Measurements from ENCODE around the gene SALL1. TPM values are rescaled to one million over a fixed set of nuclear protein-coding genes. Genes with fewer than 3 reads are reported as not detected.

Gene SALL1
- polyA plus RNA-seq, 1 experiment: 9.9 TPM

GRCh38 chr16:51124896-51125295 lies 26.2 kb downstream of the SALL1 start:
- H3K27ac ChIP-seq (ENCODE audit: low read depth, low read length): no peak overlapping the region
- H3K9me3 ChIP-seq (ENCODE audit: control insufficient read depth, insufficient read depth, low read length): no peaks in the 10 kb centered on the region
- ChIA-PET CTCF (interaction anchor here (0.5 kb wide), 1 partner anchor 43 kb away, joined by 3 read pairs; no protein-coding TSS in a partner anchor), POLR2A (no interaction called here)
- no peak for TF ChIP-seq CTCF (IDR thresholded peaks at IDR 0.05; ENCODE audit: low read depth, low read length)
- DNase-seq (ENCODE audit: low read depth, low spot score): no peak
- peaks cover 15% of the 10 kb centered on the region for H3K27me3 ChIP-seq (ENCODE audit: control insufficient read depth, insufficient read depth, low read length)
- no peak overlapping the region for H3K4me3 ChIP-seq (ENCODE audit: low read depth, low read length)

- Histone ChIP-seq H3K27ac (ENCODE audit: low read depth, low read length) (no peak overlapping the region), H3K9me3 (ENCODE audit: control insufficient read depth, insufficient read depth, low read length) (no peaks in the 10 kb centered on the region), H3K4me3 (ENCODE audit: low read depth, low read length) (no peak overlapping the region), H3K27me3 (ENCODE audit: control insufficient read depth, insufficient read depth, low read length) (peaks cover 25% of the 10 kb centered on the region)
- DNase-seq (ENCODE audit: low read depth, low spot score): no peak
- CTCF ChIA-PET: interaction anchor here (1.4 to 2.2 kb wide), 2 partner anchors 25 to 315 kb away, joined by 4 to 7 read pairs; no protein-coding TSS in a partner anchor
- POLR2A ChIA-PET: interaction anchor here (0.7 kb wide), 1 partner anchor 857 kb away, joined by 8 read pairs; no protein-coding TSS in a partner anchor
- TF ChIP-seq CTCF (IDR thresholded peaks at IDR 0.05; ENCODE audit: low read depth, low read length): no peak
Observed at GRCh38 chr16:51121850-51122249, 29.2 kb downstream of the SALL1 start.

- POLR2A ChIA-PET: no interaction called here
- no peak for DNase-seq (ENCODE audit: low read depth, low spot score)
- no peak overlapping the region for H3K27ac ChIP-seq (ENCODE audit: low read depth, low read length)
- TF ChIP-seq CTCF (IDR thresholded peaks at IDR 0.05; ENCODE audit: low read depth, low read length): no peak
- CTCF ChIA-PET: interaction anchor here (2.2 kb wide), 1 partner anchor 314 kb away, joined by 7 read pairs; no protein-coding TSS in a partner anchor
- H3K27me3 ChIP-seq (ENCODE audit: control insufficient read depth, insufficient read depth, low read length): peaks cover 26% of the 10 kb centered on the region
- no peak overlapping the region for H3K4me3 ChIP-seq (ENCODE audit: low read depth, low read length)
- H3K9me3 ChIP-seq (ENCODE audit: control insufficient read depth, insufficient read depth, low read length): no peaks in the 10 kb centered on the region
Observed at GRCh38 chr16:51120730-51121347, 30.2 kb downstream of the SALL1 start.

GRCh38 chr16:51119973-51120729 lies 30.9 kb downstream of the SALL1 start:
- DNase-seq (ENCODE audit: low read depth, low spot score): no peak
- Histone ChIP-seq H3K9me3 (ENCODE audit: control insufficient read depth, insufficient read depth, low read length) (no peaks in the 10 kb centered on the region), H3K4me3 (ENCODE audit: low read depth, low read length) (no peak overlapping the region), H3K27me3 (ENCODE audit: control insufficient read depth, insufficient read depth, low read length) (peaks cover 33% of the 10 kb centered on the region), H3K27ac (ENCODE audit: low read depth, low read length) (no peak overlapping the region)
- no peak for TF ChIP-seq CTCF (IDR thresholded peaks at IDR 0.05; ENCODE audit: low read depth, low read length)
- ChIA-PET CTCF (interaction anchor here (2.2 kb wide), 1 partner anchor 314 kb away, joined by 7 read pairs; no protein-coding TSS in a partner anchor), POLR2A (no interaction called here)

GRCh38 chr16:51119556-51119955 lies 31.5 kb downstream of the SALL1 start:
- DNase-seq (ENCODE audit: low read depth, low spot score): no peak
- ChIA-PET POLR2A (no interaction called here), CTCF (interaction anchor here (2.2 kb wide), 1 partner anchor 313 kb away, joined by 7 read pairs; no protein-coding TSS in a partner anchor)
- no peak overlapping the region for H3K27ac ChIP-seq (ENCODE audit: low read depth, low read length)
- H3K27me3 ChIP-seq (ENCODE audit: control insufficient read depth, insufficient read depth, low read length): peaks cover 38% of the 10 kb centered on the region
- H3K9me3 ChIP-seq (ENCODE audit: control insufficient read depth, insufficient read depth, low read length): no peaks in the 10 kb centered on the region
- no peak overlapping the region for H3K4me3 ChIP-seq (ENCODE audit: low read depth, low read length)
- no peak for TF ChIP-seq CTCF (IDR thresholded peaks at IDR 0.05; ENCODE audit: low read depth, low read length)
